Measurements from ENCODE around the gene ATIC. TPM values are rescaled to one million over a fixed set of nuclear protein-coding genes. Genes with fewer than 3 reads are reported as not detected.

Gene ATIC
- total RNA-seq, 1 experiment from 2014 or later = 285 TPM

- TF ChIP-seq ZBTB43 (CRISPR knock-in tag; IDR thresholded peaks at IDR 0.05) (no peak), AR (CRISPR knock-in tag; IDR thresholded peaks at IDR 0.05) (no peak), SMAD4 (CRISPR knock-in tag; IDR thresholded peaks at IDR 0.05) (no peak), GABPB1 (CRISPR knock-in tag; IDR thresholded peaks at IDR 0.05) (no peak), ZNF425 (CRISPR knock-in tag; conservative IDR thresholded peaks at IDR 0.05) (no peak), FOXP1 (CRISPR knock-in tag; IDR thresholded peaks at IDR 0.05; ENCODE audit: borderline replicate concordance) (no peak), GTF2I (CRISPR knock-in tag; conservative IDR thresholded peaks at IDR 0.05) (no peak)
- TF ChIP-seq, protein P1, sequence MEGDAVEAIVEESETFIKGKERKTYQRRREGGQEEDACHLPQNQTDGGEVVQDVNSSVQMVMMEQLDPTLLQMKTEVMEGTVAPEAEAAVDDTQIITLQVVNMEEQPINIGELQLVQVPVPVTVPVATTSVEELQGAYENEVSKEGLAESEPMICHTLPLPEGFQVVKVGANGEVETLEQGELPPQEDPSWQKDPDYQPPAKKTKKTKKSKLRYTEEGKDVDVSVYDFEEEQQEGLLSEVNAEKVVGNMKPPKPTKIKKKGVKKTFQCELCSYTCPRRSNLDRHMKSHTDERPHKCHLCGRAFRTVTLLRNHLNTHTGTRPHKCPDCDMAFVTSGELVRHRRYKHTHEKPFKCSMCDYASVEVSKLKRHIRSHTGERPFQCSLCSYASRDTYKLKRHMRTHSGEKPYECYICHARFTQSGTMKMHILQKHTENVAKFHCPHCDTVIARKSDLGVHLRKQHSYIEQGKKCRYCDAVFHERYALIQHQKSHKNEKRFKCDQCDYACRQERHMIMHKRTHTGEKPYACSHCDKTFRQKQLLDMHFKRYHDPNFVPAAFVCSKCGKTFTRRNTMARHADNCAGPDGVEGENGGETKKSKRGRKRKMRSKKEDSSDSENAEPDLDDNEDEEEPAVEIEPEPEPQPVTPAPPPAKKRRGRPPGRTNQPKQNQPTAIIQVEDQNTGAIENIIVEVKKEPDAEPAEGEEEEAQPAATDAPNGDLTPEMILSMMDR (IDR thresholded peaks at IDR 0.05) = no peak
Measured at GRCh38 chr2:215375467-215375830, 63.6 kb downstream of the ATIC start (continued).

DNA sequence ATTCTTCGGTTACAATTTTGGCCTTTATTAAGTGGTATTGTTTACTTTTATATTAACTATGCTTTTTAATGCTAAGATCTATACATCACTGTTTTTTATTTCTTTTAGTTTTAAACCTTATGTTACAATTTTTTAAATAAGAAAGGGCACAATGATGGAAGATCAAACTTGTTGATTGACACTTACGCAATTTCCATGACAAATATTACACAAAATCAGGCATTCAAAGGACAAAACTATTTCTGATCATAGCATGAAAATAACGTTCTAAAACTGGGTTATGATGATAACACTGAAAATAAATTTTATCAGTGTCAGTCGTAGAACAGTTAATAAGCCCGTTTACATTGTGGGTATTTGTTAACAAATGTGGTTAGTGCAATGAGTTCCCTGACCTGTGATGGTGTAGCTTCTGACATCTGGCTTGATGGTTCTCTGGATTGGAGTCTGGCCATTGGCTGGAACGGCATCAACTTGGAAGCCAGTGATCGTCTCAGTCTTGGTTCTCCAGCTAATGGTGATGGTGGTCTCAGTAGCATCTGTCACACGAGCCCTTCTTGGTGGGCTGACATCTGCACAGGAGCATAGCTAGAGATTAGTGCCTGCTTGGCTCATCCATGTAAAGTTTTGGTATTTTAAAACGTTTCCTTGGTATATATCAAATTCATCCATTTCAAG is 64.4 kb downstream of the ATIC start:
- no peaks in the 10 kb centered on the region for H3K27me3 Mint-ChIP-seq (ENCODE audit: low read depth)
- DNase-seq (ENCODE audit: low spot score) (no peak), ATAC-seq (no peak)
- no peak overlapping the region for H3K27ac Mint-ChIP-seq
- H3K9me3 Mint-ChIP-seq = no peaks in the 10 kb centered on the region
- ChIA-PET CTCF (no interaction called here), POLR2A (no interaction called here)
- H3K4me1 Mint-ChIP-seq = no peaks in the 10 kb centered on the region
- H3K36me3 Mint-ChIP-seq = peaks cover 65% of the 10 kb centered on the region
- H3K4me3 Mint-ChIP-seq = no peak overlapping the region
- TF ChIP-seq MXD4 (CRISPR knock-in tag; IDR thresholded peaks at IDR 0.05; ENCODE audit: borderline replicate concordance) = no peak
- no peak for TF ChIP-seq ATF6 (CRISPR knock-in tag; IDR thresholded peaks at IDR 0.05)
- TF ChIP-seq ZNF671 (CRISPR knock-in tag; IDR thresholded peaks at IDR 0.05) = no peak
- no peak for TF ChIP-seq CREB1 (CRISPR knock-in tag; IDR thresholded peaks at IDR 0.05)
- TF ChIP-seq, protein P2, sequence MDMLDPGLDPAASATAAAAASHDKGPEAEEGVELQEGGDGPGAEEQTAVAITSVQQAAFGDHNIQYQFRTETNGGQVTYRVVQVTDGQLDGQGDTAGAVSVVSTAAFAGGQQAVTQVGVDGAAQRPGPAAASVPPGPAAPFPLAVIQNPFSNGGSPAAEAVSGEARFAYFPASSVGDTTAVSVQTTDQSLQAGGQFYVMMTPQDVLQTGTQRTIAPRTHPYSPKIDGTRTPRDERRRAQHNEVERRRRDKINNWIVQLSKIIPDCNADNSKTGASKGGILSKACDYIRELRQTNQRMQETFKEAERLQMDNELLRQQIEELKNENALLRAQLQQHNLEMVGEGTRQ (CRISPR knock-in tag; IDR thresholded peaks at IDR 0.05) = no peak
- TF ChIP-seq, protein P3, sequence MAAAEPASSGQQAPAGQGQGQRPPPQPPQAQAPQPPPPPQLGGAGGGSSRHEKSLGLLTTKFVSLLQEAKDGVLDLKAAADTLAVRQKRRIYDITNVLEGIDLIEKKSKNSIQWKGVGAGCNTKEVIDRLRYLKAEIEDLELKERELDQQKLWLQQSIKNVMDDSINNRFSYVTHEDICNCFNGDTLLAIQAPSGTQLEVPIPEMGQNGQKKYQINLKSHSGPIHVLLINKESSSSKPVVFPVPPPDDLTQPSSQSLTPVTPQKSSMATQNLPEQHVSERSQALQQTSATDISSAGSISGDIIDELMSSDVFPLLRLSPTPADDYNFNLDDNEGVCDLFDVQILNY (CRISPR knock-in tag; IDR thresholded peaks at IDR 0.05) = no peak
- TF ChIP-seq ARID4B (CRISPR knock-in tag; IDR thresholded peaks at IDR 0.05; ENCODE audit: borderline replicate concordance) = no peak
- TF ChIP-seq, protein P4, sequence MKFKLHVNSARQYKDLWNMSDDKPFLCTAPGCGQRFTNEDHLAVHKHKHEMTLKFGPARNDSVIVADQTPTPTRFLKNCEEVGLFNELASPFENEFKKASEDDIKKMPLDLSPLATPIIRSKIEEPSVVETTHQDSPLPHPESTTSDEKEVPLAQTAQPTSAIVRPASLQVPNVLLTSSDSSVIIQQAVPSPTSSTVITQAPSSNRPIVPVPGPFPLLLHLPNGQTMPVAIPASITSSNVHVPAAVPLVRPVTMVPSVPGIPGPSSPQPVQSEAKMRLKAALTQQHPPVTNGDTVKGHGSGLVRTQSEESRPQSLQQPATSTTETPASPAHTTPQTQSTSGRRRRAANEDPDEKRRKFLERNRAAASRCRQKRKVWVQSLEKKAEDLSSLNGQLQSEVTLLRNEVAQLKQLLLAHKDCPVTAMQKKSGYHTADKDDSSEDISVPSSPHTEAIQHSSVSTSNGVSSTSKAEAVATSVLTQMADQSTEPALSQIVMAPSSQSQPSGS (CRISPR knock-in tag; IDR thresholded peaks at IDR 0.05; ENCODE audit: borderline replicate concordance, low read depth) = no peak
- no peak for TF ChIP-seq RELA (CRISPR knock-in tag; IDR thresholded peaks at IDR 0.05; ENCODE audit: borderline replicate concordance)
